ENCODE measurements around the gene SLC20A1.

Gene SLC20A1

DNA sequence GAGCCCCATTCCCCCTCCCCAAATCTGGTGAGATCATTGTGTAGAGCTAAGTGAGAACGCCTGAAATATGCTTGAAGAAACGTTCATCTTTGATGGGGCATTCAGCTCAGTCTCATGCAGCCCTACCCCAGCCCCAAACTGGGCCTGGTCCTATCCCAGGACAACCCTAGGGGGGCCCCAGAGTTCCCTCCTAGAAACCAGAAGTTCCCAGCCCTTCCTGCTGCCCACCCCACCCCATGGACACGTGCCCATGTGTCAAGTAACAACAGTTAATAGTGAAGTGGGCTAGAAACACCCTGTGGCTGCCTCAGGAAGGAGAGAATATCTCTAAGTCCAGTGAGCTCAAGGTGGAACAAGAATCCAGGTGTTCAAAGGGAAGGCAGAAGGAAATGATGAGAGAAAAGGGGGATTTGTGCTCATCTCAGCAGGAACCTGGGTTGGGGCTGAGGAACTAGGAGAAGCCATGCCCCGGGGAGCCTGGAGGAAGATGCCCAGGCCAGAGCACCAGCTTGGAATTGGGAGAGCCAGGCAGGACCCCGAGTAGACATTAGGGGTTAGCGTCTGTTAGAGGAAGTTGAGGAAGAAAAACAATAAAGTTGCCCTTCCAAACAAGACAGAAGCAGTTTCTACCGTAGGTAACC, 20.1 kb upstream of the SLC20A1 start:
- DNase-seq: no peak

GRCh38 chr2:112626604-112627059, 19.1 kb upstream of the SLC20A1 start:
- peak; percentile 75 for DNase-seq

DNA sequence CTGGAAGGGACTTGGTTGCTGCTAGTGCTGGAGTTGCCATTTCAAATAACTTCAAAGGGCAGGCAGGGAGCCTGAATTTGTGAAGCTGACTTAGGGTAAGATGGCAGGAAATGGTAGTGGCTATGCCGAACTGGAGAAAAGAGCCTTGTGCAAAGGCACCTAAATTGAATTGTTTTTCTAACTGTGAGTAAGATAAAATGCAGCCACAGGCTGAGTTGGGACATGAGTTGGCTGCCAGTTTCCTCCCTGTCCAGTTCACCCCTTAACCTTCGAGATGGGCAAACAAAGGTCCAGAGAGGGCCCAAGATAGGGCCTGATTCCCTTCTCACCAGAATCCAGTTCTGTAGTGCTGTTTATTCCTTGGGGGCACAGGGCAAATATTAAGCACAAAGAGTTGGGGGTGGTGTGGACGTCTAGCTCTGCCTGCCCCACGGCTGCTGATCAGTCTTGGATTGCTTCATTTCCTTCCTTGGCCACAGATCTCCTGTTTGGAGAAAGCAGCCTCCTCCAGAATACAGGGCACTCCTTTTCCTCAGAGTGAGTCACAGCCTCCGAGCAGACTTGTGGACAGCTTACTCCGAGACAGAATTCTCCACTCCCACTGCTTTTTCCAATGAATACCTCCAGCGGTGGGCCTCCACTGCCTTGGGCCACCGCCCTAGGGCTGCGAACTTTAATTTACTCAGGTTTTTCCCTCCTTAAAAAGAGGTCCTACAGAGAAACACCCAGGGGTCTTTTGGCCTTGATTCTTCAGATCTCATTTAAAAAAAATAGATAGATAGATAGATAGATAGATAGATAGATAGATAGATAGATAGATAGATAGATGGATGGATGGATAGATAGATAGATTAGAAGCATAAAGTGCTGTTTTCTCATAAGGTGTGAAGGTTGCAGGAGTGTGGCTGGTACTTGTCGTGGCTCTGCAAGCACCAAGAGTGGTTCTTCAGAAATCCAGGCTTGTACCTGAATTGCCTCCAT, 18.4 kb upstream of the SLC20A1 start:
- peak; percentile 53 for DNase-seq

- no peak for DNase-seq
These were observed 16.5 kb upstream of the SLC20A1 start for GRCh38 chr2:112629224-112629623.

- no peak for DNase-seq
These were observed 15.9 kb upstream of the SLC20A1 start for GRCh38 chr2:112629823-112630222.

DNA sequence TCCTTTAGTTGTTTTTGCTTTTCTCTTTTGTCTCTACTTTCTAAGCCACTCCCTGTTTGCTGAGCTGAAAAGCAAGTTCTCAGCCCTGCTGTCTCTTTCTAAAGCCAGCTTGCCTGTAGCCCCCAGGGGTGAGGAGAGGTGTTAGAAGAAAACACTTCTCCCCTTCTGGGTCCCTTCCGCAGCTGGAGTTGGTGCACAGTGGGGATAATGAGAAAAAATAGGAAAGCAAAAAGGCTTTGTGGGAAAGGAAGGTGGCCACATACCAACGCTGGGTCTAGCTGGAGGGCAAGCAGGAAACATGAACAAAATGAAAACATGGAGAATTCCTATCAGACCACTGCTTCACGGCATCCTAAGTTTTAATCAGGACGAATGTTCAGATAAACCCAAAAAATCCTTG, 15.5 kb upstream of the SLC20A1 start:
- DNase-seq: no peak

DNA sequence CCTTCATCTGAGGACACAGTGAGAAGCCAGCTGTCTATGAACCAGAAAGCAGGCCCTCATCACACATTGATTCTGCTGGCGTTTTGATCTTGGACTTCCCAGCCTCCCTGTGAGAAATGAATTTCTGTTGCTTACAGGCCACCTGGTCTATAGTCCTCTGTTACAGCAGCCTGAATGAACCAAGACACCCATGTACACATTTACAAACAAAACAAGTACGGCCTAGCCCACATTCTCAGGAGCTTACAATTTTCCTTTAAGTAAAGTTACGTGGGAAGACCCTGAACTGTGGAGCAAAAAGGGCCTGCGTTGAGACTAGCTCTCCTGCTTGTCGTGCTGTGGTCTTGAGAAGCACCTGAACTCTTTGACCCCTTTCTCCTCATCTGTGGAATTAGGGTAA, 12.0 kb upstream of the SLC20A1 start:
- no peak for DNase-seq

GRCh38 chr2:112634153-112634873, 11.4 kb upstream of the SLC20A1 start:
- peak; percentile 42 for DNase-seq

- DNase-seq: no peak
These were observed 10.9 kb upstream of the SLC20A1 start for GRCh38 chr2:112634874-112635157.

- DNase-seq: no peak
These were observed 9.0 kb upstream of the SLC20A1 start for GRCh38 chr2:112636605-112637288.

DNA sequence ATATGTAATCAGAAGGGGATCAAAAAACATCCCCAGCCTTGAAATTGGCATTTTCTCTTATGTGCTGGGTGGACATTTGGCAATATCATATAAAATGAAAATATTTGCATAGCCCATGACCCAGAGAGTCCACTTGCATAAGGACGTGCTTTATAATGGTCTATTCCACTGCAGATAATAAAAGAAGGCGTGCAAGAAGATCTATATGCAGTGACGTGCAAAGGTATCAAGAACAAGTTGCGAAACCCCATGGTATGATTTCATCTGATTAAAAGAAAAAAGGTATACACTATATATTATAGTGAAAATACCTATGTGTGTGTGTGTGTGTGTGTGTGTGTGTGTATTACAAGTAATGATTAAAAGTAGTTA, 8.5 kb upstream of the SLC20A1 start:
- DNase-seq: no peak

GRCh38 chr2:112639936-112640335, 5.8 kb upstream of the SLC20A1 start:
- DNase-seq: no peak

- no peak for DNase-seq
These were observed 5.3 kb upstream of the SLC20A1 start for GRCh38 chr2:112640467-112640799.

- no peak for DNase-seq
These were observed 4.7 kb upstream of the SLC20A1 start for GRCh38 chr2:112640800-112641675.

DNA sequence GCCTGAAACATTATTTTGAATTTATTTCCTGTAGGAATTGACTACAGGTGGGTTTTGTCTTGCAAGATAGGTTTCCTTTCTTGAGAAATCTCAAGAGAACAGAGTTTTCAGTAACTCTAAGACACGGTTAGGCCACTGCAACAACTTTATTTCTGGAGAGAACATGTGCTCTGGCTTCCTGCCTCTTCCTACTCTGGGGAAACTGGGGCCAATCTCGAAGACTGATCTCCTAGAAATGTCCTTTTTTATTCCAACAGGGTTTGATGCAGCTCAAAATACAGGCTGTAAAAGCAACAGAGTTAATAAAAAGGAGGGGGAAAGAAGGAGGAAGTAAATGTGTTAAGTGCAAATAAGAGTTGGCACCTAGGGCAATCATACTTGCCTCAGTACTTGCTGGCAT, 4.0 kb upstream of the SLC20A1 start:
- no peak for DNase-seq

- DNase-seq: no peak
These were observed 3.2 kb upstream of the SLC20A1 start for GRCh38 chr2:112642561-112642960.

- DNase-seq: no peak
These were observed 2.8 kb upstream of the SLC20A1 start for GRCh38 chr2:112642966-112643365.

DNA sequence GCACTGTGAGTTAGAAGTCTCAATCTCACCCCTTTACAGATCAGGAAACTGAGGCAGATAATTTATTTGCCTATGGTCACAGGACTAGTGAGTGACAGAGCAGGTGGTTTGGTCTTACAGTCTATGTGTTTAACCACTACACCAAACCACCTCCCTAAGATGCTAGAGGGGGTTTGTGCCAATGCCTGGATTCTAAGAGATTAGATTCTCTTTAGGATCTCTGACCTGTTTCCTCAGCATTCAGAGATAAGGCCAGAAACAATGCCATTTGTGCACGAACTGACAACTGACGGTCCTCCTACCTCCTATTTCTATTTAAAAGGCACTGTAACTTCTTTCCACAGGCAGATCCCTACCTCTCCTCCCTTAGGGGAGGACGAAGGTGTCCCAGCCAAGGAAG, 2.3 kb upstream of the SLC20A1 start:
- no peak for DNase-seq

- no peak for DNase-seq
These were observed 1.4 kb upstream of the SLC20A1 start for GRCh38 chr2:112644155-112644932.

DNA sequence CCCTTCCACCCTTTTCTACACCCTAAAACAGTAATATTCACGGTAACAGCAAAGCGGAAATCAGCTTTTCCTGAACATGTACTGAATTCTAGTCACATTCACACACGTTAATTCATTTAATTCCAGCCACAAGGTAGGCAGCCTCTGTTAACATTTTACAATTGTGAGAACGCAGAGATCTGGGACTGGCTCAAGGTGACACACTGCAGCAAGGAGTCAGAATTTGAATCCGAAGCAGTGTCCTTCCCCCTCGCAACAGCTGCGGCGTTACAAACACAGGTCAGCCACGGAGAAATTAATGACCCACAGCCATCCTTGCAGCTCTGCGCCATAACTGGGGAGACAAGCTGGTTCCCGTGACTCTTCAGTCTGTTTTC, 818 bp upstream of the SLC20A1 start:
- no peak for DNase-seq

GRCh38 chr2:112646102-112646719, 472 bp downstream of the SLC20A1 start:
- DNase-seq: no peak
